Measurements from ENCODE around the gene ZNF564. TPM values are rescaled to one million over a fixed set of nuclear protein-coding genes. Genes with fewer than 3 reads are reported as not detected.

ZNF564 gene
- total and polyA plus RNA-seq, 2 of the 13 experiments (the other 11 are each of a cell fraction or from before 2014, with no cell fraction given) = 2.3 to 11.1 TPM

- TF ChIP-seq GTF3A (CRISPR knock-in tag; conservative IDR thresholded peaks at IDR 0.05) = 0 out of 2 replicates have a peak, but pooled peaks have one; percentile 54
- no peak for TF ChIP-seq KLF13 (CRISPR knock-in tag; IDR thresholded peaks at IDR 0.05)
- peak; percentile 90 for TF ChIP-seq REPIN1 (CRISPR knock-in tag; IDR thresholded peaks at IDR 0.05; ENCODE audit: borderline replicate concordance, low read depth)
- no peak for TF ChIP-seq RCOR2 (CRISPR knock-in tag; IDR thresholded peaks at IDR 0.05)
- TF ChIP-seq SOX6 (IDR thresholded peaks at IDR 0.05) = no peak
- peak; percentile 70; the same call in 1 of the 2 replicates for TF ChIP-seq SOX6 (CRISPR knock-in tag; IDR thresholded peaks at IDR 0.05)
- TF ChIP-seq ZSCAN12 (CRISPR knock-in tag; IDR thresholded peaks at IDR 0.05) = no peak
- TF ChIP-seq NR1H2 (CRISPR knock-in tag; IDR thresholded peaks at IDR 0.05; ENCODE audit: borderline replicate concordance, low read depth) = 0 out of 2 replicates have a peak, but pooled peaks have one; percentile 78
- TF ChIP-seq, protein P1, sequence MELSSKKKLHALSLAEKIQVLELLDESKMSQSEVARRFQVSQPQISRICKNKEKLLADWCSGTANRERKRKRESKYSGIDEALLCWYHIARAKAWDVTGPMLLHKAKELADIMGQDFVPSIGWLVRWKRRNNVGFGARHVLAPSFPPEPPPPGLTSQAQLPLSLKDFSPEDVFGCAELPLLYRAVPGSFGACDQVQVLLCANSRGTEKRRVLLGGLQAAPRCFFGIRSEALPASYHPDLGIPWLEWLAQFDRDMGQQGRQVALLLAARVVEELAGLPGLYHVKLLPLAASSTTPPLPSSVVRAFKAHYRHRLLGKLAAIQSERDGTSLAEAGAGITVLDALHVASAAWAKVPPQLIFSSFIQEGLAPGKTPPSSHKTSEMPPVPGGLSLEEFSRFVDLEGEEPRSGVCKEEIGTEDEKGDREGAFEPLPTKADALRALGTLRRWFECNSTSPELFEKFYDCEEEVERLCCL (CRISPR knock-in tag; IDR thresholded peaks at IDR 0.05; ENCODE audit: borderline replicate concordance) = peak; percentile 79; the same call in 1 of the 2 replicates
- TF ChIP-seq, protein P2, sequence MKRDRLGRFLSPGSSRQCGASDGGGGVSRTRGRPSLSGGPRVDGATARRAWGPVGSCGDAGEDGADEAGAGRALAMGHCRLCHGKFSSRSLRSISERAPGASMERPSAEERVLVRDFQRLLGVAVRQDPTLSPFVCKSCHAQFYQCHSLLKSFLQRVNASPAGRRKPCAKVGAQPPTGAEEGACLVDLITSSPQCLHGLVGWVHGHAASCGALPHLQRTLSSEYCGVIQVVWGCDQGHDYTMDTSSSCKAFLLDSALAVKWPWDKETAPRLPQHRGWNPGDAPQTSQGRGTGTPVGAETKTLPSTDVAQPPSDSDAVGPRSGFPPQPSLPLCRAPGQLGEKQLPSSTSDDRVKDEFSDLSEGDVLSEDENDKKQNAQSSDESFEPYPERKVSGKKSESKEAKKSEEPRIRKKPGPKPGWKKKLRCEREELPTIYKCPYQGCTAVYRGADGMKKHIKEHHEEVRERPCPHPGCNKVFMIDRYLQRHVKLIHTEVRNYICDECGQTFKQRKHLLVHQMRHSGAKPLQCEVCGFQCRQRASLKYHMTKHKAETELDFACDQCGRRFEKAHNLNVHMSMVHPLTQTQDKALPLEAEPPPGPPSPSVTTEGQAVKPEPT (CRISPR knock-in tag; IDR thresholded peaks at IDR 0.05; ENCODE audit: low read depth) = peak; percentile 58; the same call in 1 of the 2 replicates
- TF ChIP-seq, protein P3, sequence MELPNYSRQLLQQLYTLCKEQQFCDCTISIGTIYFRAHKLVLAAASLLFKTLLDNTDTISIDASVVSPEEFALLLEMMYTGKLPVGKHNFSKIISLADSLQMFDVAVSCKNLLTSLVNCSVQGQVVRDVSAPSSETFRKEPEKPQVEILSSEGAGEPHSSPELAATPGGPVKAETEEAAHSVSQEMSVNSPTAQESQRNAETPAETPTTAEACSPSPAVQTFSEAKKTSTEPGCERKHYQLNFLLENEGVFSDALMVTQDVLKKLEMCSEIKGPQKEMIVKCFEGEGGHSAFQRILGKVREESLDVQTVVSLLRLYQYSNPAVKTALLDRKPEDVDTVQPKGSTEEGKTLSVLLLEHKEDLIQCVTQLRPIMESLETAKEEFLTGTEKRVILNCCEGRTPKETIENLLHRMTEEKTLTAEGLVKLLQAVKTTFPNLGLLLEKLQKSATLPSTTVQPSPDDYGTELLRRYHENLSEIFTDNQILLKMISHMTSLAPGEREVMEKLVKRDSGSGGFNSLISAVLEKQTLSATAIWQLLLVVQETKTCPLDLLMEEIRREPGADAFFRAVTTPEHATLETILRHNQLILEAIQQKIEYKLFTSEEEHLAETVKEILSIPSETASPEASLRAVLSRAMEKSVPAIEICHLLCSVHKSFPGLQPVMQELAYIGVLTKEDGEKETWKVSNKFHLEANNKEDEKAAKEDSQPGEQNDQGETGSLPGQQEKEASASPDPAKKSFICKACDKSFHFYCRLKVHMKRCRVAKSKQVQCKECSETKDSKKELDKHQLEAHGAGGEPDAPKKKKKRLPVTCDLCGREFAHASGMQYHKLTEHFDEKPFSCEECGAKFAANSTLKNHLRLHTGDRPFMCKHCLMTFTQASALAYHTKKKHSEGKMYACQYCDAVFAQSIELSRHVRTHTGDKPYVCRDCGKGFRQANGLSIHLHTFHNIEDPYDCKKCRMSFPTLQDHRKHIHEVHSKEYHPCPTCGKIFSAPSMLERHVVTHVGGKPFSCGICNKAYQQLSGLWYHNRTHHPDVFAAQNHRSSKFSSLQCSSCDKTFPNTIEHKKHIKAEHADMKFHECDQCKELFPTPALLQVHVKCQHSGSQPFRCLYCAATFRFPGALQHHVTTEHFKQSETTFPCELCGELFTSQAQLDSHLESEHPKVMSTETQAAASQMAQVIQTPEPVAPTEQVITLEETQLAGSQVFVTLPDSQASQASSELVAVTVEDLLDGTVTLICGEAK (IDR thresholded peaks at IDR 0.05) = no peak
- TF ChIP-seq, protein P3 (CRISPR knock-in tag; IDR thresholded peaks at IDR 0.05) = no peak; the same call in 1 of the 2 replicates
- no peak for TF ChIP-seq GFI1 (CRISPR knock-in tag; IDR thresholded peaks at IDR 0.05; ENCODE audit: borderline replicate concordance)
- TF ChIP-seq CREB1 (IDR thresholded peaks at IDR 0.05) = peak; percentile 64
- TF ChIP-seq CREB1 (CRISPR knock-in tag; IDR thresholded peaks at IDR 0.05) = peak; percentile 74
- TF ChIP-seq ZBTB7B (CRISPR knock-in tag; IDR thresholded peaks at IDR 0.05) = peak; percentile 78
- TF ChIP-seq TP53 (CRISPR knock-in tag; conservative IDR thresholded peaks at IDR 0.05) = peak; percentile 56; the same call in 1 of the 2 replicates
- TF ChIP-seq TBP (CRISPR knock-in tag; IDR thresholded peaks at IDR 0.05) = no peak
Observed at GRCh38 chr19:12495002-12495802, 56.1 kb downstream of the ZNF564 start (continued).
